T-helper 1 cell treated with Interleukin-12 subunit alpha and Interleukin-12 subunit beta and Interleukin-4 antibody, amounts not matched to agents 30 ng/mL and 1 ng/mL, for 36 hours (primary cell): ENCODE data around the gene CANX. TPM values are rescaled to one million over a fixed set of nuclear protein-coding genes. Genes with fewer than 3 reads are reported as not detected.
"Not testable (repeated sequence)": the region's sequence is repeated elsewhere in the genome, so short reads cannot be mapped to it uniquely, and the experiment has no call there.

ENCODE experiments used
- intact Hi-C: fragments of 100-400 bp; cut with micrococcal nuclease; formaldehyde crosslinking; loops from one replicate; pipeline ENCODE4 v1.15.1; 2024
- total RNA-seq: library from RNA; stranded (reverse); gene quantifications from 2 replicates; pipeline ENCODE4 v1.2.3, GENCODE V29; 2022

CANX gene
- total RNA-seq, 1 donor from 2014 or later, result 502 TPM

- intact Hi-C loops, result loop anchor here (1.0 to 10.0 kb wide), 17 partner anchors 20 to 1546 kb away; partner anchors contain the start of genes CNOT6, HNRNPH1, MAML1 and MRNIP
These were observed 503 bp upstream of the CANX start for GRCh38 chr5:179697993-179698934.

- intact Hi-C loops, result loop anchor here (1.0 to 10.0 kb wide), 9 partner anchors 37 to 1547 kb away; partner anchors contain the start of genes CNOT6, NHP2, PHYKPL and TBC1D9B
These were observed 960 bp downstream of the CANX start for GRCh38 chr5:179699616-179700237.

- intact Hi-C loops, result loop anchor here (1.0 to 10.0 kb wide), 2 partner anchors 1074 to 1466 kb away; partner anchors contain the start of gene PHYKPL
These were observed 1.7 kb downstream of the CANX start for GRCh38 chr5:179700401-179700918.

- intact Hi-C loops, result no loop called here
These were observed 17.5 kb downstream of the CANX start for GRCh38 chr5:179716286-179716685.

GRCh38 chr5:179720222-179720621 lies 21.5 kb downstream of the CANX start:
- intact Hi-C loops, result no loop called here

GRCh38 chr5:179724163-179724562 lies 25.4 kb downstream of the CANX start:
- intact Hi-C loops, result no loop called here

- intact Hi-C loops, result no loop called here
These were observed 28.3 kb downstream of the CANX start for GRCh38 chr5:179727106-179727505.

GRCh38 chr5:179729303-179729702 lies 30.5 kb downstream of the CANX start:
- intact Hi-C loops, result no loop called here

- intact Hi-C loops, result no loop called here
These were observed 31.0 kb downstream of the CANX start for GRCh38 chr5:179729727-179730126.

GRCh38 chr5:179730356-179730755 lies 31.6 kb downstream of the CANX start:
- intact Hi-C loops, result no loop called here

GRCh38 chr5:179730852-179731251 lies 32.1 kb downstream of the CANX start:
- intact Hi-C loops, result no loop called here

GRCh38 chr5:179731791-179732411 lies 33.1 kb downstream of the CANX start:
- intact Hi-C loops, result loop anchor here (1.0 to 2.0 kb wide), 15 partner anchors 30 to 1105 kb away; partner anchors contain the start of genes CANX, CLK4, HNRNPH1 and MGAT4B

- intact Hi-C loops, result loop anchor here (1.0 to 2.0 kb wide), 15 partner anchors 30 to 1106 kb away; partner anchors contain the start of genes CANX, CLK4, HNRNPH1 and MGAT4B
These were observed 33.7 kb downstream of the CANX start, which contains the start of gene MAML1 for GRCh38 chr5:179732412-179732917. TSS of gene MAML1 (plus strand) at chr5:179732822. CDS start at chr5:179733113, 291 bp downstream.

GRCh38 chr5:179732918-179733771 lies 34.4 kb downstream of the CANX start:
- intact Hi-C loops, result loop anchor here (1.0 to 2.0 kb wide), 16 partner anchors 29 to 1106 kb away; partner anchors contain the start of genes CANX, CLK4, HNRNPH1 and MGAT4B

- intact Hi-C loops, result loop anchor here (1.0 to 2.0 kb wide), 5 partner anchors 75 to 1107 kb away; partner anchors contain the start of genes CLK4, RUFY1, TBC1D9B and ZNF354A
These were observed 35.0 kb downstream of the CANX start for GRCh38 chr5:179733772-179734126.

GRCh38 chr5:179734536-179735164 lies 35.9 kb downstream of the CANX start:
- intact Hi-C loops, result no loop called here

GRCh38 chr5:179738742-179739141 lies 40.0 kb downstream of the CANX start:
- intact Hi-C loops, result no loop called here

GRCh38 chr5:179744106-179744505 lies 45.3 kb downstream of the CANX start:
- intact Hi-C loops, result not testable (repeated sequence)

- intact Hi-C loops, result no loop called here
These were observed 48.1 kb downstream of the CANX start for GRCh38 chr5:179746872-179747271.
